ENCODE results near the gene PTH2.

Gene PTH2

GRCh38 chr19:49430678-49431329, 7.6 kb upstream of the PTH2 start:
- DNase-seq, result no peak

- DNase-seq, result no peak
These were observed 7.0 kb upstream of the PTH2 start for GRCh38 chr19:49430172-49430677.

- no peak for DNase-seq
These were observed 5.6 kb upstream of the PTH2 start for GRCh38 chr19:49428547-49429451.

- no peak for DNase-seq
These were observed 4.8 kb upstream of the PTH2 start for GRCh38 chr19:49427855-49428546.

GRCh38 chr19:49427339-49427738, 4.1 kb upstream of the PTH2 start:
- no peak for DNase-seq

GRCh38 chr19:49425922-49426592, 2.8 kb upstream of the PTH2 start:
- no peak for DNase-seq

GRCh38 chr19:49425178-49425577, 1.9 kb upstream of the PTH2 start, which contains the start of gene GFY:
TSS of gene GFY (plus strand) at chr19:49425388. CDS start at chr19:49426431, 1,043 bp downstream.
- no peak for DNase-seq

GRCh38 chr19:49423985-49424303, 703 bp upstream of the PTH2 start:
- no peak for DNase-seq

GRCh38 chr19:49422407-49423070, 702 bp downstream of the PTH2 start:
- DNase-seq, result no peak

- DNase-seq, result no peak
These were observed 1.4 kb downstream of the PTH2 start for GRCh38 chr19:49421878-49422202.

- DNase-seq, result peak; percentile 66
These were observed 2.0 kb downstream of the PTH2 start for GRCh38 chr19:49421039-49421877.

- DNase-seq, result no peak
These were observed 3.0 kb downstream of the PTH2 start for GRCh38 chr19:49420227-49420626.

GRCh38 chr19:49419173-49419572, 4.1 kb downstream of the PTH2 start:
- no peak for DNase-seq

GRCh38 chr19:49418511-49418910, 4.7 kb downstream of the PTH2 start:
- DNase-seq, result no peak

- no peak for DNase-seq
These were observed 6.2 kb downstream of the PTH2 start for GRCh38 chr19:49417088-49417487.

- no peak for DNase-seq
These were observed 7.4 kb downstream of the PTH2 start for GRCh38 chr19:49415810-49416200.

- no peak for DNase-seq
These were observed 8.0 kb downstream of the PTH2 start for GRCh38 chr19:49415102-49415809.

GRCh38 chr19:49414256-49414655, 9.0 kb downstream of the PTH2 start:
- DNase-seq, result no peak

GRCh38 chr19:49413348-49413747, 9.9 kb downstream of the PTH2 start:
- no peak for DNase-seq

GRCh38 chr19:49411681-49412326, 11.4 kb downstream of the PTH2 start:
- DNase-seq, result no peak
